Activated T-helper 1 cell treated with Interleukin-2 at 50 U/mL for 16 hours (primary cell): ENCODE data around the gene UBL5.

Experiments used
- DNase-seq: peaks from one replicate; pipeline ENCODE4 v3.0.0-alpha.2; 2020; ENCODE audit warnings: low read depth

Gene UBL5

GRCh38 chr19:9856609-9857008 lies 28.9 kb downstream of the UBL5 start:
- no peak for DNase-seq

- no peak for DNase-seq
Observed at GRCh38 chr19:9857076-9857721, 29.5 kb downstream of the UBL5 start.

GRCh38 chr19:9857920-9858746 lies 30.4 kb downstream of the UBL5 start:
- DNase-seq = no peak

GRCh38 chr19:9858766-9859165 lies 31.0 kb downstream of the UBL5 start:
- no peak for DNase-seq

- DNase-seq = no peak
Observed at GRCh38 chr19:9860407-9860806, 32.7 kb downstream of the UBL5 start.

- DNase-seq = no peak
Observed at GRCh38 chr19:9861503-9861902, 33.8 kb downstream of the UBL5 start.

GRCh38 chr19:9862938-9863337 lies 35.2 kb downstream of the UBL5 start:
- no peak for DNase-seq

GRCh38 chr19:9863759-9864158 lies 36.0 kb downstream of the UBL5 start:
- no peak for DNase-seq

- peak; percentile 27 for DNase-seq
Observed at GRCh38 chr19:9865732-9866501, 38.2 kb downstream of the UBL5 start.

- no peak for DNase-seq
Observed at GRCh38 chr19:9868983-9869617, 41.4 kb downstream of the UBL5 start.

- no peak for DNase-seq
Observed at GRCh38 chr19:9871626-9872338, 44.1 kb downstream of the UBL5 start.

- DNase-seq = no peak
Observed at GRCh38 chr19:9872618-9873242, 45.0 kb downstream of the UBL5 start.

GRCh38 chr19:9875031-9875627 lies 47.4 kb downstream of the UBL5 start:
- no peak for DNase-seq

- DNase-seq = no peak
Observed at GRCh38 chr19:9875796-9876195, 48.1 kb downstream of the UBL5 start.

GRCh38 chr19:9877780-9878510 lies 50.2 kb downstream of the UBL5 start:
- no peak for DNase-seq

GRCh38 chr19:9878511-9879196 lies 50.9 kb downstream of the UBL5 start:
- DNase-seq = no peak
